GM23338 (cell line): ENCODE data around the gene NUP205. TPM values are rescaled to one million over a fixed set of nuclear protein-coding genes. Genes with fewer than 3 reads are reported as not detected.

Experiments
- CREB1 ChIP-seq: fragments of 250-450 bp; sonication (Bioruptor Pico); IDR thresholded peaks from 2 replicates; pipeline ENCODE4 v1.5.0; 2020; ENCODE audit warnings: low read depth, mild to moderate bottlenecking, moderate library complexity
- EZH2 ChIP-seq: fragments of 200-600 bp; sonication (generic); IDR thresholded peaks from one replicate; pipeline ENCODE4 v1.8.0; 2017; ENCODE audit warnings: antibody characterized with exemption, mild to moderate bottlenecking, low read depth; ENCODE audit not compliant: unreplicated experiment
- EZH2phosphoT487 ChIP-seq: fragments of 200-600 bp; sonication (generic); IDR thresholded peaks from one replicate; pipeline ENCODE4 v1.8.1; 2018; ENCODE audit warnings: antibody characterized with exemption; ENCODE audit not compliant: unreplicated experiment
- JUNB ChIP-seq: IDR thresholded peaks from one replicate; pipeline ENCODE4 v1.6.1; 2016; ENCODE audit warnings: antibody characterized with exemption; ENCODE audit not compliant: unreplicated experiment
- POLR2AphosphoS5 ChIP-seq: IDR thresholded peaks from 2 replicates; pipeline ENCODE4 v1.6.1; 2016; ENCODE audit warnings: antibody characterized with exemption, low read depth
- STAT1 ChIP-seq: IDR thresholded peaks from one replicate; pipeline ENCODE4 v1.6.1; 2016; ENCODE audit warnings: antibody characterized with exemption; ENCODE audit not compliant: unreplicated experiment
- polyA plus RNA-seq: library from polyadenylated mRNA; unstranded; fragments of >200 nt; fragmentation: Nextera tagmentation; extraction: Ambion mirVana; gene quantifications from 2 replicates; pipeline ENCODE4 v1.2.1, GENCODE V29; 2016
- total RNA-seq: library from RNA; depleted of rRNA; stranded (reverse); fragments of >200 nt; shearing (Covaris generic); gene quantifications from 2 replicates; pipeline ENCODE4 v1.2.3, GENCODE V29; 2014
- TF ChIP-seq, protein P1 (sequence below): fragments of 250-450 bp; sonication (Bioruptor Pico); IDR thresholded peaks from 2 replicates; pipeline ENCODE4 v1.5.0; 2020; ENCODE audit warnings: mild to moderate bottlenecking, moderate library complexity
- TF ChIP-seq, protein P2 (sequence below): IDR thresholded peaks from one replicate; pipeline ENCODE4 v1.6.1; 2018; ENCODE audit warnings: antibody characterized with exemption; ENCODE audit not compliant: unreplicated experiment
- TF ChIP-seq, protein P3 (sequence below), 2 experiments: fragments of 200-600 bp in 1 of 2; sonication (generic) in 1 of 2; conservative IDR thresholded peaks; 2 replicates each; pipeline versions ENCODE4 v1.5.1 to v1.6.1; 2016 to 2017; ENCODE audit warnings: antibody characterized with exemption in 2 of 2, low read depth in 2 of 2, mild to moderate bottlenecking in 2 of 2, moderate library complexity in 1 of 2

NUP205 gene
- total and polyA plus RNA-seq, 2 experiments from 2014 or later = 150 to 212 TPM

DNA sequence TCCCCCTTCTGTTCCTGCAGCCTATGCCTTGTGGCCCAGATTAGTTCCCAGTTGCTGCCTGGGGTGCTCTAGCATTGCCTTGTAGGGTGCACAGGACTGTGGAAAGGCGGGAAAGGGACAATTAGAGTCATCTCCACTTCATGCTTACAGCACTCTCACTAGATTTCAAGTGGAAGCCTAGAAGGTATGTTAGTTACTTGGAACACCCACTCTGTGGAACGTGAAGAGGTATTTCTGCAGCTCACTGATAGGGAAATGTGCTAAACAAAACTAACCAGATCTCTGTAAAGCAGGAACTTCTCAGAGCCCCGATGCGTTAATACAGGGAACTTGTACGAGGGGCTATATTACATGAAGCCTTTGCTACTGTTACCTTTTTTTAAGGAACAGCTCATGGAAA, 124.0 kb downstream of the NUP205 start (continued):
- TF ChIP-seq, protein P1, sequence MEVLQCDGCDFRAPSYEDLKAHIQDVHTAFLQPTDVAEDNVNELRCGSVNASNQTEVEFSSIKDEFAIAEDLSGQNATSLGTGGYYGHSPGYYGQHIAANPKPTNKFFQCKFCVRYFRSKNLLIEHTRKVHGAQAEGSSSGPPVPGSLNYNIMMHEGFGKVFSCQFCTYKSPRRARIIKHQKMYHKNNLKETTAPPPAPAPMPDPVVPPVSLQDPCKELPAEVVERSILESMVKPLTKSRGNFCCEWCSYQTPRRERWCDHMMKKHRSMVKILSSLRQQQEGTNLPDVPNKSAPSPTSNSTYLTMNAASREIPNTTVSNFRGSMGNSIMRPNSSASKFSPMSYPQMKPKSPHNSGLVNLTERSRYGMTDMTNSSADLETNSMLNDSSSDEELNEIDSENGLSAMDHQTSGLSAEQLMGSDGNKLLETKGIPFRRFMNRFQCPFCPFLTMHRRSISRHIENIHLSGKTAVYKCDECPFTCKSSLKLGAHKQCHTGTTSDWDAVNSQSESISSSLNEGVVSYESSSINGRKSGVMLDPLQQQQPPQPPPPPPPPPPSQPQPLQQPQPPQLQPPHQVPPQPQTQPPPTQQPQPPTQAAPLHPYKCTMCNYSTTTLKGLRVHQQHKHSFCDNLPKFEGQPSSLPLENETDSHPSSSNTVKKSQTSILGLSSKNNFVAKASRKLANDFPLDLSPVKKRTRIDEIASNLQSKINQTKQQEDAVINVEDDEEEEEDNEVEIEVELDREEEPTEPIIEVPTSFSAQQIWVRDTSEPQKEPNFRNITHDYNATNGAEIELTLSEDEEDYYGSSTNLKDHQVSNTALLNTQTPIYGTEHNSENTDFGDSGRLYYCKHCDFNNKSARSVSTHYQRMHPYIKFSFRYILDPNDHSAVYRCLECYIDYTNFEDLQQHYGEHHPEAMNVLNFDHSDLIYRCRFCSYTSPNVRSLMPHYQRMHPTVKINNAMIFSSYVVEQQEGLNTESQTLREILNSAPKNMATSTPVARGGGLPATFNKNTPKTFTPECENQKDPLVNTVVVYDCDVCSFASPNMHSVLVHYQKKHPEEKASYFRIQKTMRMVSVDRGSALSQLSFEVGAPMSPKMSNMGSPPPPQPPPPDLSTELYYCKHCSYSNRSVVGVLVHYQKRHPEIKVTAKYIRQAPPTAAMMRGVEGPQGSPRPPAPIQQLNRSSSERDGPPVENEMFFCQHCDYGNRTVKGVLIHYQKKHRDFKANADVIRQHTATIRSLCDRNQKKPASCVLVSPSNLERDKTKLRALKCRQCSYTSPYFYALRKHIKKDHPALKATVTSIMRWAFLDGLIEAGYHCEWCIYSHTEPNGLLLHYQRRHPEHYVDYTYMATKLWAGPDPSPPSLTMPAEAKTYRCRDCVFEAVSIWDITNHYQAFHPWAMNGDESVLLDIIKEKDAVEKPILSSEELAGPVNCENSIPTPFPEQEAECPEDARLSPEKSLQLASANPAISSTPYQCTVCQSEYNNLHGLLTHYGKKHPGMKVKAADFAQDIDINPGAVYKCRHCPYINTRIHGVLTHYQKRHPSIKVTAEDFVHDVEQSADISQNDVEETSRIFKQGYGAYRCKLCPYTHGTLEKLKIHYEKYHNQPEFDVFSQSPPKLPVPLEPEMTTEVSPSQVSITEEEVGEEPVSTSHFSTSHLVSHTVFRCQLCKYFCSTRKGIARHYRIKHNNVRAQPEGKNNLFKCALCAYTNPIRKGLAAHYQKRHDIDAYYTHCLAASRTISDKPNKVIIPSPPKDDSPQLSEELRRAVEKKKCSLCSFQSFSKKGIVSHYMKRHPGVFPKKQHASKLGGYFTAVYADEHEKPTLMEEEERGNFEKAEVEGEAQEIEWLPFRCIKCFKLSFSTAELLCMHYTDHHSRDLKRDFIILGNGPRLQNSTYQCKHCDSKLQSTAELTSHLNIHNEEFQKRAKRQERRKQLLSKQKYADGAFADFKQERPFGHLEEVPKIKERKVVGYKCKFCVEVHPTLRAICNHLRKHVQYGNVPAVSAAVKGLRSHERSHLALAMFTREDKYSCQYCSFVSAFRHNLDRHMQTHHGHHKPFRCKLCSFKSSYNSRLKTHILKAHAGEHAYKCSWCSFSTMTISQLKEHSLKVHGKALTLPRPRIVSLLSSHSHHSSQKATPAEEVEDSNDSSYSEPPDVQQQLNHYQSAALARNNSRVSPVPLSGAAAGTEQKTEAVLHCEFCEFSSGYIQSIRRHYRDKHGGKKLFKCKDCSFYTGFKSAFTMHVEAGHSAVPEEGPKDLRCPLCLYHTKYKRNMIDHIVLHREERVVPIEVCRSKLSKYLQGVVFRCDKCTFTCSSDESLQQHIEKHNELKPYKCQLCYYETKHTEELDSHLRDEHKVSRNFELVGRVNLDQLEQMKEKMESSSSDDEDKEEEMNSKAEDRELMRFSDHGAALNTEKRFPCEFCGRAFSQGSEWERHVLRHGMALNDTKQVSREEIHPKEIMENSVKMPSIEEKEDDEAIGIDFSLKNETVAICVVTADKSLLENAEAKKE (CRISPR knock-in tag) = no peak
- TF ChIP-seq POLR2AphosphoS5 (no peak), EZH2phosphoT487 (no peak), EZH2 (no peak), CREB1 (CRISPR knock-in tag) (no peak), STAT1 (no peak), JUNB (no peak)
- TF ChIP-seq, protein P2, sequence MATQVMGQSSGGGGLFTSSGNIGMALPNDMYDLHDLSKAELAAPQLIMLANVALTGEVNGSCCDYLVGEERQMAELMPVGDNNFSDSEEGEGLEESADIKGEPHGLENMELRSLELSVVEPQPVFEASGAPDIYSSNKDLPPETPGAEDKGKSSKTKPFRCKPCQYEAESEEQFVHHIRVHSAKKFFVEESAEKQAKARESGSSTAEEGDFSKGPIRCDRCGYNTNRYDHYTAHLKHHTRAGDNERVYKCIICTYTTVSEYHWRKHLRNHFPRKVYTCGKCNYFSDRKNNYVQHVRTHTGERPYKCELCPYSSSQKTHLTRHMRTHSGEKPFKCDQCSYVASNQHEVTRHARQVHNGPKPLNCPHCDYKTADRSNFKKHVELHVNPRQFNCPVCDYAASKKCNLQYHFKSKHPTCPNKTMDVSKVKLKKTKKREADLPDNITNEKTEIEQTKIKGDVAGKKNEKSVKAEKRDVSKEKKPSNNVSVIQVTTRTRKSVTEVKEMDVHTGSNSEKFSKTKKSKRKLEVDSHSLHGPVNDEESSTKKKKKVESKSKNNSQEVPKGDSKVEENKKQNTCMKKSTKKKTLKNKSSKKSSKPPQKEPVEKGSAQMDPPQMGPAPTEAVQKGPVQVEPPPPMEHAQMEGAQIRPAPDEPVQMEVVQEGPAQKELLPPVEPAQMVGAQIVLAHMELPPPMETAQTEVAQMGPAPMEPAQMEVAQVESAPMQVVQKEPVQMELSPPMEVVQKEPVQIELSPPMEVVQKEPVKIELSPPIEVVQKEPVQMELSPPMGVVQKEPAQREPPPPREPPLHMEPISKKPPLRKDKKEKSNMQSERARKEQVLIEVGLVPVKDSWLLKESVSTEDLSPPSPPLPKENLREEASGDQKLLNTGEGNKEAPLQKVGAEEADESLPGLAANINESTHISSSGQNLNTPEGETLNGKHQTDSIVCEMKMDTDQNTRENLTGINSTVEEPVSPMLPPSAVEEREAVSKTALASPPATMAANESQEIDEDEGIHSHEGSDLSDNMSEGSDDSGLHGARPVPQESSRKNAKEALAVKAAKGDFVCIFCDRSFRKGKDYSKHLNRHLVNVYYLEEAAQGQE = no peak
- TF ChIP-seq, protein P3, sequence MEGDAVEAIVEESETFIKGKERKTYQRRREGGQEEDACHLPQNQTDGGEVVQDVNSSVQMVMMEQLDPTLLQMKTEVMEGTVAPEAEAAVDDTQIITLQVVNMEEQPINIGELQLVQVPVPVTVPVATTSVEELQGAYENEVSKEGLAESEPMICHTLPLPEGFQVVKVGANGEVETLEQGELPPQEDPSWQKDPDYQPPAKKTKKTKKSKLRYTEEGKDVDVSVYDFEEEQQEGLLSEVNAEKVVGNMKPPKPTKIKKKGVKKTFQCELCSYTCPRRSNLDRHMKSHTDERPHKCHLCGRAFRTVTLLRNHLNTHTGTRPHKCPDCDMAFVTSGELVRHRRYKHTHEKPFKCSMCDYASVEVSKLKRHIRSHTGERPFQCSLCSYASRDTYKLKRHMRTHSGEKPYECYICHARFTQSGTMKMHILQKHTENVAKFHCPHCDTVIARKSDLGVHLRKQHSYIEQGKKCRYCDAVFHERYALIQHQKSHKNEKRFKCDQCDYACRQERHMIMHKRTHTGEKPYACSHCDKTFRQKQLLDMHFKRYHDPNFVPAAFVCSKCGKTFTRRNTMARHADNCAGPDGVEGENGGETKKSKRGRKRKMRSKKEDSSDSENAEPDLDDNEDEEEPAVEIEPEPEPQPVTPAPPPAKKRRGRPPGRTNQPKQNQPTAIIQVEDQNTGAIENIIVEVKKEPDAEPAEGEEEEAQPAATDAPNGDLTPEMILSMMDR (conservative IDR thresholded peaks at IDR 0.05; ENCODE audit: low read depth in 2 of 2) = no peak
